Motor neuron (in vitro differentiated cells): ENCODE measurements around the gene PCDHGA1. TPM values are rescaled to one million over a fixed set of nuclear protein-coding genes. Genes with fewer than 3 reads are reported as not detected.
"Not testable (repeated sequence)": the region's sequence is repeated elsewhere in the genome, so short reads cannot be mapped to it uniquely, and the experiment has no call there.

Source experiments
- ATAC-seq, 8 experiments: fragments of 200-7000 bp; cut with Tn5 transposase; replicated peaks in 6 of 8; 2 replicates each; pipeline ENCODE4 v1.8.0; 2021; ENCODE audit warnings: mild to moderate bottlenecking in 8 of 8, moderate library complexity in 8 of 8
- H3K27ac ChIP-seq, 2 donors: fragments of 250-450 bp; sonication (Bioruptor Pico); 2 replicates each; pipeline ENCODE4 v1.9.0; 2021; ENCODE audit warnings: antibody characterized with exemption in 2 of 2, mild to moderate bottlenecking in 2 of 2, moderate library complexity in 1 of 2
- H3K4me1 ChIP-seq, 2 donors: fragments of 250-450 bp; sonication (Bioruptor Pico); replicated peaks in 1 of 2; 2 replicates each; pipeline ENCODE4 v1.6.1; 2021; ENCODE audit warnings: antibody characterized with exemption in 2 of 2, mild to moderate bottlenecking in 2 of 2, moderate library complexity in 1 of 2
- H3K4me3 ChIP-seq, 5 donors: fragments of 250-450 bp; sonication (Bioruptor Pico); 2 replicates each; pipeline ENCODE4 v1.9.0; 2021; ENCODE audit warnings: antibody characterized with exemption in 5 of 5, mild to moderate bottlenecking in 5 of 5, moderate library complexity in 4 of 5
- WGBS, 10 experiments: fragments of 450-650 bp; shearing (Covaris generic); methylation state at CpG; one replicate each; pipeline ENCODE4 v1.0.0; 2022; 5-methylcytosine and 5-hydroxymethylcytosine counted together
- in situ Hi-C, 9 experiments: fragments of 400-800 bp; cut with MboI; loops; one replicate each; pipeline ENCODE4 v1.15.0; 2021; ENCODE audit warnings: low sequenced_read_pairs in 9 of 9, low pct_unique_long_range_greater_than_20kb in 2 of 9; ENCODE audit not compliant: unreplicated experiment in 9 of 9
- total RNA-seq, 8 experiments: library from RNA; unstranded; fragments of 300-600 nt; gene quantifications; 2 replicates each; pipeline versions ENCODE4 v1.2.3 to v1.2.4, GENCODE V29; 2022

The PCDHGA1 gene
- total RNA-seq, 8 experiments from 2014 or later = 0.23 to 1.3 (median 0.79) TPM

GRCh38 chr5:141397756-141398551, 67.6 kb downstream of the PCDHGA1 start, which contains the start of gene PCDHGB5:
Gene PCDHGB5, plus strand, starts transcription at chr5:141397947. Its CDS starts 181 bp downstream, at chr5:141398128.
- peak in 4 of 8 experiments; percentile 30 to 95 (median 62) for ATAC-seq
- 0 to 88% (median 40%) methylated on average over 1 to 9 of the region's 43 CpGs; no CpG with 5 or more reads in 3 of the 10 experiments for WGBS, 10 experiments
- H3K4me3 ChIP-seq, in situ Hi-C loops, H3K4me1 ChIP-seq, H3K27ac ChIP-seq: not testable (repeated sequence)

DNA sequence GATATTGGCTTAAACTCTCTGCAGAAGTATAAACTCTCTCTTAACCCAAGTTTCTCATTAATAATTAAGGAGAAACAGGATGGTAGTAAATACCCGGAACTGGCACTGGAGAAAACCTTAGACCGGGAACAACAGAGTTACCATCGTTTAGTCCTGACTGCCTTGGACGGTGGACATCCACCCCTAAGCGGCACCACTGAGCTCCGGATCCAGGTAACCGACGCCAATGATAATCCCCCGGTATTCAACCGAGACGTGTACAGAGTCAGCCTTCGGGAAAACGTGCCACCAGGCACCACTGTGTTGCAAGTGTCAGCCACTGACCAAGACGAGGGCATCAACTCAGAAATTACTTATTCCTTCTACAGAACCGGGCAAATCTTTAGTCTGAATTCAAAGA, 68.3 kb downstream of the PCDHGA1 start:
- ATAC-seq = no peak
- Histone ChIP-seq H3K4me1 (no peaks in the 10 kb centered on the region), H3K27ac (no peak overlapping the region), H3K4me3 (no peak overlapping the region)
- 12 to 96% (median 82%) methylated on average over 2 to 13 of the region's 15 CpGs; no CpG with 5 or more reads in 1 of the 10 experiments for WGBS, 10 experiments
- in situ Hi-C loops = no loop called here

DNA sequence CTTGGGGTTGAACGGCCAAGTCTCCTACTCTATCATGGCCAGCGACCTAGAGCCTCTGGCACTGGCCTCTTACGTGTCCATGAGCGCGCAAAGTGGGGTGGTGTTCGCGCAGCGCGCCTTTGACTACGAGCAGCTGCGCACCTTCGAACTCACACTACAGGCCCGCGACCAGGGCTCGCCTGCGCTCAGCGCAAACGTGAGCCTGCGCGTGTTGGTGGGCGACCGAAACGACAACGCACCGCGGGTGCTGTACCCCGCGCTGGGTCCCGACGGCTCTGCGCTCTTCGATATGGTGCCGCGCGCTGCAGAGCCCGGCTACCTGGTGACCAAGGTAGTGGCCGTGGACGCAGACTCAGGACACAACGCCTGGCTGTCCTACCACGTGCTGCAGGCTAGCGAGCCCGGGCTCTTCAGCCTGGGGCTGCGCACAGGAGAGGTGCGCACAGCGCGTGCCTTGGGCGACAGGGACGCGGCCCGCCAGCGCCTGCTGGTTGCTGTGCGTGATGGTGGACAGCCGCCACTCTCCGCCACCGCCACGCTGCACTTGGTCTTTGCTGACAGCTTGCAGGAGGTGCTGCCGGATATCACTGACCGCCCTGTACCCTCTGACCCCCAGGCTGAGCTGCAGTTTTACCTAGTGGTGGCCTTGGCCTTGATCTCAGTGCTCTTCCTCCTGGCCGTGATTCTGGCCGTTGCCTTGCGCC, 69.4 kb downstream of the PCDHGA1 start:
- no peaks in the 10 kb centered on the region for H3K4me1 ChIP-seq
- H3K27ac ChIP-seq = no peak overlapping the region
- 20 to 100% (median 92%) methylated on average over 2 to 31 of the region's 61 CpGs; no CpG with 5 or more reads in 3 of the 10 experiments for WGBS, 10 experiments
- in situ Hi-C loops = loop anchor here in 6 of 9 experiments (10.0 to 25.0 kb wide), 3 partner anchors 125 to 163 kb away; no protein-coding TSS in a partner anchor
- ATAC-seq = no peak
- no peak overlapping the region for H3K4me3 ChIP-seq

DNA sequence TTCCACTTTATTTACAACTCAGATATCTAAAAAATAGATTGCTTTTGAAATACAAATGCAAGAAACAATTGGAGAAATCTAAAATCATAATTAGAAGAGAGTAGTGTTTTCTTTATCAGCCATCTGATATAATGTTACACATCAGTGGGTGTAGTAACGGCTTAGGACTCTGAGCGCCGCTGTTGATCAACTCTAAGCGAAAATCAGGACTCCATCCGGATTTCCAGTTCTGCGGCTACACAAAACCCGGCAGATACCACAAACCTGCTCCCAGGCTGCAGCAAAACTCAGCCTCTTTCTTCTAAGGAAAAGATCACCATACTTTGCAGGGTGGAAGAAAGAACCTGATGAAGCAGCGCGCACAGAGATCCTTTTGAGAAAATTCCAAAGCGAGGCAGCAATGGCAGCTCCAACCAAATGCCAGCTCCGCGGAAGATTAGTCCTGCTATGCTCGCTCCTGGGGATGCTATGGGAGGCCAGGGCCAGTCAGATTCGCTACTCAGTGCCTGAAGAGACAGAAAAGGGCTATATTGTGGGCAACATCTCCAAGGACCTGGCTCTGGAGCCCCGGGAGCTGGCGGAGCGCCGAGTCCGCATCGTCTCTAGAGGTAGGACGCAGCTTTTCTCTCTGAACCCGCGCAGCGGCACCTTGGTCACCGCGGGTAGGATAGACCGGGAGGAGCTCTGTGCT, 72.4 kb downstream of the PCDHGA1 start, which contains the start of gene PCDHGA9:
PCDHGA9 (plus strand) TSS at position 226 of the 691 bp plus-strand sequence; CDS start at position 401, 175 bp downstream.
- Histone ChIP-seq H3K27ac (no peak within 1 kb of the TSS), H3K4me1 (no peaks in the 10 kb centered on the region), H3K4me3 (no peak within 1 kb of the TSS)
- peak in 2 of 8 experiments; percentile 68 to 88 for ATAC-seq
- WGBS, 10 experiments = 13 to 95% (median 80%) methylated on average over 3 to 26 of the region's 27 CpGs; no CpG with 5 or more reads in 1 of the 10 experiments
- in situ Hi-C loops = loop anchor here in 6 of 9 experiments (10.0 to 25.0 kb wide), 3 partner anchors 122 to 160 kb away; no protein-coding TSS in a partner anchor

DNA sequence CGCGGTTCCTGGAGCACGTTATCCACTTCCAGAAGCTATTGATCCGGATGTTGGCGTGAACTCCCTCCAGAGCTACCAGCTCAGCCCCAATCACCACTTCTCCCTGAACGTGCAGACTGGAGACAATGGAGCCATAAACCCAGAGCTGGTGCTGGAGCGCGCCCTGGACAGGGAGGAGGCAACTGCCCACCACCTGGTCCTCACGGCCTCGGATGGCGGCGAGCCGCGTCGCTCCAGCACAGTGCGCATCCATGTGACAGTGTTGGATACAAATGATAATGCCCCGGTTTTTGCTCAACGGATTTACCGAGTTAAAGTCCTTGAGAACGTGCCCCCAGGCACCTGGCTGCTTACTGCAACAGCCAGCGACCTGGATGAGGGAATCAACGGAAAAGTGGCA, 73.1 kb downstream of the PCDHGA1 start:
- Histone ChIP-seq H3K4me1 (no peaks in the 10 kb centered on the region), H3K27ac (no peak overlapping the region), H3K4me3 (no peak overlapping the region)
- ATAC-seq = no peak
- WGBS, 10 experiments = 28 to 100% (median 90%) methylated on average over 1 to 21 of the region's 22 CpGs; no CpG with 5 or more reads in 1 of the 10 experiments
- in situ Hi-C loops = loop anchor here in 6 of 9 experiments (10.0 to 25.0 kb wide), 3 partner anchors 121 to 159 kb away; no protein-coding TSS in a partner anchor

DNA sequence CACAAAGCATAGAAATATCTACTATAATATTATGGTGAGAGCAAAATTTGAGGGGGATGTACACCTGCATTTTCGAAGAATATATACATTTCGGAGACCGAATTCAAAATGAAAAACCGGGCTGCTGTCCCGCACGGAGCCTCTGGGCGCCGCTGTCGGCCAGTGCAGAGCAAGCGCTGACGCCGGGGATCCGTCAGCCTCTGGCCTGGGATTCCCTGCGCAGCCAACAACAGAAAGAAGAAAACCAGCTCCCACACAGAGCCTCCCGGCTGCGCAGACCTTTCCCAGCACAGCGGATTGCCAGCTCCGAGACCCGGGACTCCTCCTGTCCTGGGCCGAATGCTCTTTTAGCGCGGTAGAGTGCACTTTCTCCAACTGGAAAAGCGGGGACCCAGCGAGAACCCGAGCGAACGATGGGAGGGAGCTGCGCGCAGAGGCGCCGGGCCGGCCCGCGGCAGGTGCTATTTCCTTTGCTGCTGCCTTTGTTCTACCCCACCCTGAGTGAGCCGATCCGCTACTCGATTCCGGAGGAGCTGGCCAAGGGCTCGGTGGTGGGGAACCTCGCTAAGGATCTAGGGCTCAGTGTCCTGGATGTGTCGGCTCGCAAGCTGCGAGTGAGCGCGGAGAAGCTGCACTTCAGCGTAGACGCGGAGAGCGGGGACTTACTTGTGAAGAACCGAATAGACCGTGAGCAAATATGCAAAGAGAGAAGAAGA, 77.6 kb downstream of the PCDHGA1 start, which contains the start of gene PCDHGB6:
PCDHGB6 (plus strand) TSS at position 232 of the 716 bp plus-strand sequence; CDS start at position 414, 182 bp downstream.
- Histone ChIP-seq H3K4me3 (peak within 1 kb of the TSS; percentile 45 to 92 (median 69)), H3K27ac (peak within 1 kb of the TSS; percentile 90 to 94), H3K4me1 (peaks cover 11 to 15% of the 10 kb centered on the region in 2 donors)
- in situ Hi-C loops = loop anchor here in 6 of 9 experiments (10.0 to 25.0 kb wide), 3 partner anchors 117 to 154 kb away; no protein-coding TSS in a partner anchor
- WGBS, 10 experiments = 10 to 60% (median 22%) methylated on average over 1 to 23 of the region's 51 CpGs; no CpG with 5 or more reads in 3 of the 10 experiments
- peak in 7 of 8 experiments; percentile 37 to 100 (median 98) for ATAC-seq

DNA sequence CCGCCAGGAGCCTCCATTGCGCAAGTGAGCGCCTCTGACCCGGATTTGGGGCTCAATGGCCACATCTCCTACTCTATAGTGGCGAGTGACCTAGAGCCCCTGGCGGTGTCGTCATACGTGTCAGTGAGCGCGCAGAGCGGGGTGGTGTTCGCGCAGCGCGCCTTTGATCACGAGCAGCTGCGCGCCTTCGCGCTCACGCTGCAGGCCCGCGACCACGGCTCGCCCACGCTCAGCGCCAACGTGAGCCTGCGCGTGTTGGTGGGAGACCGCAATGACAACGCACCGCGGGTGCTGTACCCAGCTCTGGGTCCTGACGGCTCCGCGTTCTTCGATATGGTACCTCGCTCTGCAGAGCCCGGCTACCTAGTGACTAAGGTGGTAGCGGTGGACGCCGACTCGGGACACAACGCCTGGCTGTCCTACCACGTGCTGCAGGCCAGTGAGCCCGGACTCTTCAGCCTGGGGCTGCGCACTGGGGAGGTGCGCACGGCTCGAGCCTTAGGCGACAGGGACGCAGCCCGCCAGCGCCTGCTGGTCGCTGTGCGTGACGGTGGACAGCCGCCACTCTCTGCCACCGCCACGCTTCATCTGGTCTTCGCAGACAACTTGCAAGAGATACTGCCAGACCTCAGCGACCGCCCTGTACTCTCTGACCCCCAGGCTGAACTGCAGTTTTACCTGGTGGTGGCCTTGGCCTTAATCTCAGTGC, 79.4 kb downstream of the PCDHGA1 start:
- WGBS, 10 experiments = 0 to 100% (median 94%) methylated on average over 1 to 27 of the region's 64 CpGs; no CpG with 5 or more reads in 3 of the 10 experiments
- Histone ChIP-seq H3K4me3 (peak overlapping the region in 3 of 5 donors; percentile 11 to 72 (median 45)), H3K4me1 (peaks cover 11 to 15% of the 10 kb centered on the region in 2 donors), H3K27ac (no peak overlapping the region)
- in situ Hi-C loops = loop anchor here in 7 of 9 experiments (10.0 to 25.0 kb wide), 4 partner anchors 115 to 155 kb away; no protein-coding TSS in a partner anchor
- no peak for ATAC-seq

- in situ Hi-C loops = loop anchor here in 6 of 9 experiments (10.0 to 25.0 kb wide), 3 partner anchors 126 to 153 kb away; no protein-coding TSS in a partner anchor
- Histone ChIP-seq H3K27ac (no peak overlapping the region), H3K4me1 (peaks cover 11 to 15% of the 10 kb centered on the region in 2 donors), H3K4me3 (peak overlapping the region in 3 of 5 donors; percentile 18 to 24 (median 23))
- no peak for ATAC-seq
- WGBS, 10 experiments = 57 to 100% (median 95%) methylated on average over 1 to 3 of the region's 3 CpGs; no CpG with 5 or more reads in 1 of the 10 experiments
Measured at GRCh38 chr5:141411575-141411974, 81.3 kb downstream of the PCDHGA1 start.

DNA sequence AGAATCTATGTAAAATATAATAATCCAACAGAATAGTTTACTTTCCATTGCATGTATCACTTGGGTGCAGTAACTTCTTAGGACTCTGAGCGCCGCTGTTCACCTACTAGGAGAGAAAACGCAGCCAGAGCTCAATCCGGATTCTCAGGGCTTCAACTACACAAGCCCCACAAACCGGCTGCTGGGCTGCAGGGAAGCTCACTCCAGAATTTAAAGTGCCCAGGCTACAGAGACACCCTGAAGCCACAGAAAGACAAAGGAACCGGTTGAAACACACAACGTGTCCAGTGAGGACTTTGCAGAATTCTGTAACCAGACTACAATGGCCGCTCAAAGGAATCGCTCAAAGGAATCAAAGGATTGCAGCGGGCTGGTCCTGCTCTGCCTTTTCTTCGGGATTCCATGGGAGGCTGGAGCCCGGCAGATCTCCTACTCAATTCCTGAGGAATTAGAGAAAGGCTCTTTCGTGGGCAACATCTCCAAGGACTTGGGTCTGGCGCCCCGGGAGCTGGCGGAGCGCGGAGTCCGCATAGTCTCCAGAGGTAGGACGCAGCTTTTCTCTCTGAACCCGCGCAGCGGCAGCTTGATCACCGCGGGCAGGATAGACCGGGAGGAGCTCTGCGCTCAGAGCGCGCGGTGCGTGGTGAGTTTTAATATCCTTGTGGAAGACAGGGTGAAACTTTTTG, 82.7 kb downstream of the PCDHGA1 start, which contains the start of gene PCDHGA10:
PCDHGA10 (plus strand) TSS at position 134 of the 686 bp plus-strand sequence; CDS start at position 323, 189 bp downstream.
- peak within 1 kb of the TSS in 4 of 5 donors; percentile 15 to 40 (median 24) for H3K4me3 ChIP-seq
- peaks cover 11 to 15% of the 10 kb centered on the region in 2 donors for H3K4me1 ChIP-seq
- peak in 5 of 8 experiments; percentile 27 to 60 (median 56) for ATAC-seq
- H3K27ac ChIP-seq = no peak within 1 kb of the TSS
- in situ Hi-C loops = loop anchor here in 6 of 9 experiments (10.0 to 25.0 kb wide), 3 partner anchors 124 to 152 kb away; no protein-coding TSS in a partner anchor
- 6 to 93% (median 62%) methylated on average over 3 to 26 of the region's 31 CpGs; no CpG with 5 or more reads in 2 of the 10 experiments for WGBS, 10 experiments

DNA sequence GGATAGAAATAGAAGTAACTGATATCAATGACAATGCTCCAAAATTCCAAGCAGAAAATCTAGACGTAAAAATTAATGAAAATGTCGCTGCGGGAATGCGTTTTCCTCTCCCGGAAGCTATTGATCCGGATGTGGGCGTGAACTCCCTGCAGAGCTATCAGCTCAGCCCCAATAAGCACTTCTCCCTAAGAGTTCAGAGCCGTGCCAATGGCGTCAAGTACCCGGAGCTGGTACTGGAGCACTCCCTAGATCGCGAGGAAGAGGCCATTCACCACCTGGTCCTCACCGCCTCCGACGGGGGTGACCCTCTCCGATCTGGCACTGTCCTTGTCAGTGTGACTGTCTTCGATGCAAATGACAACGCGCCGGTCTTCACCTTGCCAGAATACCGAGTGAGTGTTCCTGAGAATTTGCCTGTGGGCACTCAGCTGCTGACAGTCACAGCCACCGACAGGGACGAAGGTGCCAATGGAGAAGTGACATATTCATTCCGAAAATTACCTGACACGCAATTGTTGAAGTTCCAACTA, 83.3 kb downstream of the PCDHGA1 start:
- 14 to 97% (median 65%) methylated on average over 2 to 18 of the region's 25 CpGs; no CpG with 5 or more reads in 1 of the 10 experiments for WGBS, 10 experiments
- ATAC-seq = peak in 1 of 8 experiments; percentile 8
- no peak overlapping the region for H3K27ac ChIP-seq
- peaks cover 9 to 15% of the 10 kb centered on the region in 2 donors for H3K4me1 ChIP-seq
- peak overlapping the region in 2 of 5 donors; percentile 25 to 40 for H3K4me3 ChIP-seq
- in situ Hi-C loops = loop anchor here in 6 of 9 experiments (10.0 to 25.0 kb wide), 3 partner anchors 124 to 151 kb away; no protein-coding TSS in a partner anchor
